PC-3 (cell line): ENCODE results near the gene UBE2E2.

ENCODE experiments used
- CTCF ChIP-seq: fragments of 300-600 bp; sonication (generic); conservative IDR thresholded peaks from 2 replicates; pipeline ENCODE4 v1.5.1; 2017; ENCODE audit warnings: antibody characterized with exemption, low read depth, mild to moderate bottlenecking, low read length
- EZH2 ChIP-seq: fragments of 300-600 bp; sonication (generic); IDR thresholded peaks from one replicate; pipeline ENCODE4 v1.6.1; 2017; ENCODE audit warnings: antibody characterized with exemption, mild to moderate bottlenecking, low read length; ENCODE audit not compliant: unreplicated experiment
- EZH2phosphoT487 ChIP-seq: fragments of 300-600 bp; sonication (generic); IDR thresholded peaks from 2 replicates; pipeline ENCODE4 v1.6.1; 2018; ENCODE audit warnings: mild to moderate bottlenecking, antibody characterized with exemption, low read length, borderline replicate concordance

- no peak for TF ChIP-seq CTCF
- TF ChIP-seq EZH2: no peak
- TF ChIP-seq EZH2phosphoT487: no peak
Measured at GRCh38 chr3:23425410-23425809, 222.3 kb downstream of the UBE2E2 start.
